Right forelimb (tissue), 1 donor: Measurements from ENCODE around the gene MGST3.
"Not testable (repeated sequence)": the region's sequence is repeated elsewhere in the genome, so short reads cannot be mapped to it uniquely, and the experiment has no call there.

Experiments
- DNase-seq: peaks from one replicate; pipeline ENCODE4 v3.0.0-alpha.2; 2018

MGST3 gene

GRCh38 chr1:165701922-165702321 lies 70.9 kb downstream of the MGST3 start:
- not testable (repeated sequence) for DNase-seq

- no peak for DNase-seq
Observed at GRCh38 chr1:165703648-165704047, 72.6 kb downstream of the MGST3 start.
